H1 (cell line): Measurements from ENCODE around the gene ESRP2. TPM values are rescaled to one million over a fixed set of nuclear protein-coding genes. Genes with fewer than 3 reads are reported as not detected.

Experiments
- CTCF ChIA-PET: fragments of 300-600 bp; sonication (Branson Sonifier 250); formaldehyde crosslinking; loops from one replicate; lab custom pipeline; 2021; ENCODE audit not compliant: partially characterized antibody; lab: Charles Lee
- POLR2A ChIA-PET: fragments of 300-600 bp; sonication (Branson Sonifier 250); formaldehyde crosslinking; loops from one replicate; lab custom pipeline; 2021; ENCODE audit warnings: inconsistent platforms; ENCODE audit not compliant: partially characterized antibody; lab: Charles Lee
- DNase-seq, 2 experiments: peaks; one replicate each; pipeline versions ENCODE4 v3.0.0 to v3.0.0-alpha.2; 2010 to 2022; ENCODE audit warnings: low spot score in 2 of 2, low read depth in 1 of 2, mixed read lengths in 1 of 2
- FAIRE-seq: peaks from 2 replicates; lab custom pipeline; 2011; peaks lifted over from hg19 to GRCh38; lab: Jason Lieb, UNC
- H2AFZ ChIP-seq: 2 replicates; pipeline ENCODE4 v1.8.1; 2012; ENCODE audit warnings: low read length, inconsistent platforms
- H2AK5ac ChIP-seq: 2 replicates; pipeline ENCODE4 v1.6.1; 2013; ENCODE audit warnings: low read depth, low read length
- H2BK120ac ChIP-seq: replicated peaks from 2 replicates; pipeline ENCODE3; 2013; ENCODE audit warnings: low read depth, low read length, inconsistent platforms
- H2BK12ac ChIP-seq: 2 replicates; pipeline ENCODE4 v1.6.1; 2013; ENCODE audit warnings: low read depth, low read length
- H2BK15ac ChIP-seq: 2 replicates; pipeline ENCODE4 v1.6.1; 2013; ENCODE audit warnings: low read length
- H2BK20ac ChIP-seq: 2 replicates; pipeline ENCODE4 v1.6.1; 2013; ENCODE audit warnings: low read length
- H2BK5ac ChIP-seq: 2 replicates; pipeline ENCODE4 v1.6.1; 2013; ENCODE audit warnings: low read depth, low read length
- H3K14ac ChIP-seq: 2 replicates; pipeline ENCODE4 v1.6.1; 2013; ENCODE audit warnings: inconsistent platforms; ENCODE audit not compliant: insufficient read length
- H3K18ac ChIP-seq: 2 replicates; pipeline ENCODE4 v1.6.1; 2013; ENCODE audit warnings: low read length; ENCODE audit errors: extremely low read depth
- H3K23ac ChIP-seq: 2 replicates; pipeline ENCODE4 v1.6.1; 2013; ENCODE audit warnings: inconsistent platforms; ENCODE audit not compliant: insufficient read length
- H3K23me2 ChIP-seq: 2 replicates; pipeline ENCODE4 v1.6.1; 2013; ENCODE audit warnings: low read depth, low read length
- H3K27ac ChIP-seq: 2 replicates; pipeline ENCODE4 v1.6.1; 2011; ENCODE audit warnings: low read depth, low read length, inconsistent platforms
- H3K27me3 ChIP-seq, 4 experiments: replicated peaks in 1 of 4; 1 replicate in 1 of 4; 2 replicates in 3 of 4; pipeline versions ENCODE4 v1.6.1 to v1.8.1; 2011 to 2013; ENCODE audit warnings: low read length in 3 of 4, mild to moderate bottlenecking in 3 of 4, inconsistent platforms in 2 of 4, mixed read lengths in 2 of 4, moderate library complexity in 1 of 4; ENCODE audit not compliant: control insufficient read depth in 3 of 4, insufficient read depth in 3 of 4; ENCODE audit errors: extremely low read depth in 1 of 4
- H3K36me3 ChIP-seq, 4 experiments: 2 replicates each; pipeline versions ENCODE4 v1.6.1 to v1.8.1; 2011 to 2013; ENCODE audit warnings: mild to moderate bottlenecking in 4 of 4, low read length in 3 of 4, moderate library complexity in 2 of 4, control low read depth in 1 of 4, inconsistent platforms in 1 of 4; ENCODE audit not compliant: insufficient read depth in 4 of 4, control insufficient read depth in 2 of 4
- H3K4ac ChIP-seq: replicated peaks from 2 replicates; pipeline ENCODE3; 2013; ENCODE audit warnings: low read length, low read depth, mixed read lengths, inconsistent platforms; ENCODE audit not compliant: insufficient read length
- H3K4me1 ChIP-seq, 4 experiments: replicated peaks in 1 of 4; 1 replicate in 1 of 4; 2 replicates in 3 of 4; pipeline versions ENCODE4 v1.6.1 to v1.8.1; 2011 to 2013; ENCODE audit warnings: low read length in 3 of 4, inconsistent platforms in 2 of 4, mixed read lengths in 1 of 4; ENCODE audit not compliant: insufficient read depth in 4 of 4, control insufficient read depth in 3 of 4
- H3K4me2 ChIP-seq, 2 experiments: 2 replicates each; pipeline versions ENCODE4 v1.6.1 to v1.8.1; 2011 to 2013; ENCODE audit warnings: low read depth in 2 of 2, low read length in 2 of 2, control low read depth in 1 of 2, inconsistent platforms in 1 of 2, mild to moderate bottlenecking in 1 of 2; ENCODE audit not compliant: insufficient read depth in 1 of 2
- H3K4me3 ChIP-seq, 4 experiments: fragments of 200-600, 300-600 bp in 1 of 4; sonication (generic), shearing (Covaris generic), sonication (Bioruptor Twin) in 1 of 4; 2 replicates each; pipeline versions ENCODE4 v1.5.1 to v1.8.1; 2011 to 2016; ENCODE audit warnings: low read length in 4 of 4, low read depth in 3 of 4, control low read depth in 2 of 4, inconsistent platforms in 2 of 4, mild to moderate bottlenecking in 2 of 4, mixed read lengths in 1 of 4, moderate library complexity in 1 of 4; ENCODE audit not compliant: insufficient read depth in 2 of 4; ENCODE audit errors: extremely low read depth in 1 of 4
- H3K56ac ChIP-seq: replicated peaks from 2 replicates; pipeline ENCODE3; 2013; ENCODE audit warnings: low read depth, mild to moderate bottlenecking, mixed read lengths, low read length, inconsistent platforms; ENCODE audit not compliant: insufficient read length
- H3K79me1 ChIP-seq: 2 replicates; pipeline ENCODE4 v1.6.1; 2013; ENCODE audit warnings: low read depth, low read length, control low read depth
- H3K79me2 ChIP-seq, 2 experiments: 2 replicates each; pipeline versions ENCODE4 v1.6.1 to v1.8.1; 2012 to 2013; ENCODE audit warnings: low read length in 2 of 2, mild to moderate bottlenecking in 2 of 2, inconsistent platforms in 1 of 2; ENCODE audit not compliant: insufficient read depth in 2 of 2, control insufficient read depth in 1 of 2
- H3K9ac ChIP-seq, 4 experiments: replicated peaks in 1 of 4; 1 replicate in 1 of 4; 2 replicates in 3 of 4; pipeline versions ENCODE4 v1.6.1 to v1.8.1; 2011 to 2013; ENCODE audit warnings: low read depth in 3 of 4, low read length in 3 of 4, control low read depth in 2 of 4, mild to moderate bottlenecking in 2 of 4, moderate library complexity in 2 of 4, inconsistent platforms in 1 of 4; ENCODE audit errors: extremely low read depth in 1 of 4
- H3K9me3 ChIP-seq, 2 experiments: 2 replicates each; pipeline versions ENCODE4 v1.6.1 to v1.8.1; 2012 to 2013; ENCODE audit warnings: mild to moderate bottlenecking in 2 of 2, moderate library complexity in 2 of 2, control low read depth in 1 of 2, inconsistent platforms in 1 of 2, low read depth in 1 of 2, low read length in 1 of 2, mixed read lengths in 1 of 2; ENCODE audit not compliant: insufficient read depth in 2 of 2
- H4K20me1 ChIP-seq, 2 experiments: replicated peaks in 1 of 2; 2 replicates each; pipeline versions ENCODE3 to v1.8.1; 2011 to 2013; ENCODE audit warnings: inconsistent platforms in 2 of 2, low read length in 2 of 2, mild to moderate bottlenecking in 1 of 2; ENCODE audit not compliant: insufficient read depth in 2 of 2, control insufficient read depth in 1 of 2
- H4K5ac ChIP-seq: 2 replicates; pipeline ENCODE4 v1.6.1; 2013; ENCODE audit warnings: low read length, low read depth, mixed read lengths, inconsistent platforms; ENCODE audit not compliant: insufficient read length
- H4K8ac ChIP-seq: 2 replicates; pipeline ENCODE4 v1.8.0; 2013; ENCODE audit warnings: mild to moderate bottlenecking, moderate library complexity, low read length, inconsistent platforms; ENCODE audit not compliant: insufficient read depth; ENCODE audit errors: extremely low read depth
- H4K91ac ChIP-seq: replicated peaks from 2 replicates; pipeline ENCODE3; 2013; ENCODE audit warnings: low read length, mixed read lengths, inconsistent platforms; ENCODE audit not compliant: insufficient read length
- ATF2 ChIP-seq: IDR thresholded peaks from 2 replicates; pipeline ENCODE4 v1.6.1; 2012; ENCODE audit warnings: low read length, inconsistent platforms
- POLR2A ChIP-seq, 2 experiments: IDR thresholded peaks; 1 replicate in 1 of 2; 2 replicates in 1 of 2; pipeline ENCODE4 v1.6.1; 2011; ENCODE audit warnings: low read depth in 2 of 2, low read length in 2 of 2, mild to moderate bottlenecking in 2 of 2; ENCODE audit errors: control extremely low read depth in 1 of 2
- RAD21 ChIP-seq, 2 experiments: IDR thresholded peaks in 1 of 2; conservative IDR thresholded peaks in 1 of 2; 2 replicates each; pipeline ENCODE4 v1.6.1; 2011; ENCODE audit warnings: low read depth in 2 of 2, low read length in 2 of 2, improper control_type of control experiment in 1 of 2, inconsistent platforms in 1 of 2, mild to moderate bottlenecking in 1 of 2, moderate library complexity in 1 of 2
- RFX5 ChIP-seq: IDR thresholded peaks from 2 replicates; pipeline ENCODE4 v1.6.1; 2011; ENCODE audit warnings: low read depth, low read length, improper control_type of control experiment, borderline replicate concordance
- WGBS, 2 experiments: shearing (Covaris generic) in 1 of 2; methylation state at CpG; one replicate each; pipeline versions ENCODE4 v1.1.6 to v1.1.7; 2013 to 2015; ENCODE audit warnings: low lambda C conversion rate in 2 of 2, mixed read lengths in 2 of 2, inconsistent platforms in 1 of 2, low coverage in 1 of 2, missing lambda C conversion rate in 1 of 2; ENCODE audit not compliant: insufficient replicate concordance in 2 of 2, insufficient coverage in 1 of 2, insufficient read length in 1 of 2; ENCODE audit errors: extremely low coverage in 1 of 2, missing lambda C conversion rate in 1 of 2; 5-methylcytosine and 5-hydroxymethylcytosine counted together
- polyA plus RNA-seq, 7 experiments: library from polyadenylated mRNA; depleted of rRNA in 3 of 7; stranded (reverse) in 5 of 7; unstranded in 2 of 7; fragments of >200 nt in 5 of 7; fragments of 200-250 nt in 2 of 7; gene quantifications; 1 replicate in 5 of 7; 2 replicates in 1 of 7; 4 replicates in 1 of 7; pipeline versions ENCODE4 v1.2.1 to v1.2.3, GENCODE V29; 2011 to 2013; ENCODE audit warnings: missing spikeins in 2 of 7, mixed read lengths in 2 of 7
- total RNA-seq: library from RNA; stranded (reverse); fragmentation: NEBNext Ultra II Directional; extraction: Animal tissue kit (Norgen Biotek cat#: 25700); gene quantifications from 2 replicates; pipeline ENCODE4 v1.2.1, GENCODE V29; 2021

The ESRP2 gene
- total and polyA plus RNA-seq, 2 of the 8 experiments (the other 6 are each of a cell fraction or from before 2014, with no cell fraction given): 35.1 to 45.8 TPM

- WGBS, 2 experiments: 92% methylated on average over 3 of the region's 3 CpGs; no CpG with 5 or more reads in 1 of the 2 experiments
- POLR2A ChIA-PET: no interaction called here
- Histone ChIP-seq H3K23me2 (no peaks in the 10 kb centered on the region), H2BK12ac (no peak overlapping the region), H2AK5ac (no peak overlapping the region), H3K4me1 (no peaks in the 10 kb centered on the region), H4K5ac (no peak overlapping the region), H2AFZ (no peak overlapping the region), H3K23ac (no peak overlapping the region), H2BK5ac (no peak overlapping the region), H3K27me3 (no peaks in the 10 kb centered on the region), H3K27ac (no peak overlapping the region), H3K9me3 (no peaks in the 10 kb centered on the region), H4K8ac (no peak overlapping the region), H2BK20ac (no peak overlapping the region), H3K9ac (no peak overlapping the region), H4K91ac (no peak overlapping the region), H3K36me3 (peaks cover 9 to 13% (median 12%) of the 10 kb centered on the region in 4 experiments), H4K20me1 (no peaks in the 10 kb centered on the region), H3K4me2 (no peak overlapping the region), H3K4ac (no peak overlapping the region), H3K18ac (no peak overlapping the region), H2BK120ac (no peak overlapping the region), H3K79me2 (no peaks in the 10 kb centered on the region), H3K79me1 (no peaks in the 10 kb centered on the region; the same call in 1 of the 2 replicates), H2BK15ac (no peak overlapping the region), H3K14ac (no peak overlapping the region), H3K4me3 (no peak overlapping the region), H3K56ac (no peak overlapping the region)
- DNase-seq (no peak), FAIRE-seq (no peak)
- CTCF ChIA-PET: interaction anchor here (1.4 kb wide), 1 partner anchor 36 kb away, joined by 5 read pairs; no protein-coding TSS in a partner anchor
- no peak for TF ChIP-seq RAD21 (IDR thresholded peaks at IDR 0.05 in 1 of 2, conservative IDR thresholded peaks at IDR 0.05 in 1 of 2; ENCODE audit: low read depth in 2 of 2, low read length in 2 of 2)
- no peak for TF ChIP-seq ATF2
- TF ChIP-seq RFX5: no peak
- TF ChIP-seq POLR2A (IDR thresholded peaks at IDR 0.05; ENCODE audit: control extremely low read depth in 1 of 2, low read depth in 2 of 2, low read length in 2 of 2): no peak
These were observed 41.7 kb downstream of the ESRP2 start for GRCh38 chr16:68194251-68194650.
